K562 (cell line): ENCODE measurements around the gene TECTA. TPM values are rescaled to one million over a fixed set of nuclear protein-coding genes. Genes with fewer than 3 reads are reported as not detected.

Experiments
- ATAC-seq: fragments of 200-7000 bp; cut with Tn5 transposase; 3 replicates; pipeline ENCODE4 v1.9.1; 2020; ENCODE audit warnings: moderate library complexity
- BruUV-seq: library from RNA; stranded (reverse); fragments of 400-500 nt; replicated peaks from 2 replicates; lab custom pipeline; 2021; lab: Mats Ljungman, UMichigan
- CTCF ChIA-PET: fragments of 300-600 bp; formaldehyde crosslinking; extraction: SDS; loops from one replicate; lab custom pipeline; 2021; ENCODE audit warnings: low intra/inter-chr PET ratio; lab: Yijun Ruan, JAX
- POLR2A ChIA-PET: fragments of 300-600, 350-650 bp; sonication (Branson Sonifier 250); formaldehyde crosslinking; extraction: SDS; loops from one replicate; lab custom pipeline; 2021; ENCODE audit warnings: antibody characterized with exemption, inconsistent platforms; lab: Yijun Ruan, JAX
- DNase-seq, 4 experiments: peaks; one replicate each; pipeline versions ENCODE4 v3.0.0 to v3.0.0-alpha.2; 2011 to 2018; ENCODE audit warnings: low spot score in 3 of 4, mixed read lengths in 3 of 4; ENCODE audit errors: extremely low read depth in 1 of 4
- FAIRE-seq: peaks from 2 replicates; lab custom pipeline; 2011; peaks lifted over from hg19 to GRCh38; lab: Jason Lieb, UNC
- H2AFZ ChIP-seq: 2 replicates; pipeline ENCODE4 v1.6.0; 2011; ENCODE audit warnings: low read depth, low read length, control low read depth, inconsistent platforms
- H3K27ac ChIP-seq: fragments of 200-600 bp; 3 replicates; pipeline ENCODE4 v1.8.0; 2011; ENCODE audit warnings: low read depth, mild to moderate bottlenecking, control low read depth, inconsistent platforms, low read length, moderate library complexity, mixed read lengths; ENCODE audit errors: extremely low read depth
- H3K27me3 ChIP-seq, 2 experiments: fragments of 300-600 bp in 1 of 2; 2 replicates in 1 of 2; 3 replicates in 1 of 2; pipeline versions ENCODE4 v1.6.0 to v1.8.0; 2011; ENCODE audit warnings: inconsistent platforms in 2 of 2, low read length in 2 of 2, mild to moderate bottlenecking in 1 of 2, mixed read lengths in 1 of 2, moderate library complexity in 1 of 2; ENCODE audit not compliant: control insufficient read depth in 2 of 2, insufficient read depth in 2 of 2
- H3K36me3 ChIP-seq: fragments of 300-600 bp; 3 replicates; pipeline ENCODE4 v1.8.0; 2011; ENCODE audit warnings: mild to moderate bottlenecking, low read length, inconsistent platforms; ENCODE audit not compliant: control insufficient read depth, insufficient read depth
- H3K4me1 ChIP-seq, 2 experiments: fragments of 200-600 bp in 1 of 2; replicated peaks in 1 of 2; 2 replicates in 1 of 2; 3 replicates in 1 of 2; pipeline versions ENCODE4 v1.5.1 to v1.8.0; 2011; ENCODE audit warnings: inconsistent platforms in 2 of 2, low read length in 2 of 2, mild to moderate bottlenecking in 1 of 2, mixed read lengths in 1 of 2, moderate library complexity in 1 of 2; ENCODE audit not compliant: control insufficient read depth in 2 of 2, insufficient read depth in 2 of 2
- H3K4me2 ChIP-seq: 2 replicates; pipeline ENCODE4 v1.6.1; 2011; ENCODE audit warnings: low read length, control low read depth, inconsistent platforms, mixed read lengths; ENCODE audit not compliant: insufficient read depth
- H3K4me3 ChIP-seq: fragments of 200-600 bp; sonication (generic), shearing (Covaris generic); 2 replicates; pipeline ENCODE4 v1.5.1; 2016; ENCODE audit warnings: control low read depth, inconsistent platforms
- H3K79me2 ChIP-seq: fragments of 200-600 bp; 3 replicates; pipeline ENCODE4 v1.8.0; 2011; ENCODE audit warnings: low read length, inconsistent platforms; ENCODE audit not compliant: control insufficient read depth, insufficient read depth
- H3K9ac ChIP-seq, 2 experiments: 2 replicates each; pipeline versions ENCODE4 v1.6.0 to v1.6.1; 2011; ENCODE audit warnings: low read depth in 2 of 2, low read length in 2 of 2, control low read depth in 1 of 2, inconsistent platforms in 1 of 2, mild to moderate bottlenecking in 1 of 2, mixed read lengths in 1 of 2; ENCODE audit not compliant: insufficient read depth in 1 of 2
- H3K9me1 ChIP-seq: one replicate; pipeline ENCODE4 v1.6.0; 2011; ENCODE audit warnings: inconsistent platforms, mild to moderate bottlenecking, low read length, moderate library complexity; ENCODE audit not compliant: control insufficient read depth, insufficient read depth
- H3K9me3 ChIP-seq: replicated peaks from 2 replicates; pipeline ENCODE4 v1.5.1; 2011; ENCODE audit warnings: low read depth, low read length, inconsistent platforms; ENCODE audit not compliant: control insufficient read depth, insufficient read depth
- H4K20me1 ChIP-seq: replicated peaks from 2 replicates; pipeline ENCODE4 v1.6.1; 2011; ENCODE audit warnings: low read length, inconsistent platforms, mixed read lengths; ENCODE audit not compliant: control insufficient read depth, insufficient read depth
- CC2D1A ChIP-seq: fragments of 450-650 bp; IDR thresholded peaks from 2 replicates; pipeline ENCODE4 v1.6.1; 2017; ENCODE audit warnings: mild to moderate bottlenecking
- E2F3 ChIP-seq: fragments of 250-450 bp; sonication (Bioruptor Pico); IDR thresholded peaks from 2 replicates; pipeline ENCODE4 v1.4.0; 2020; ENCODE audit warnings: mild to moderate bottlenecking
- E4F1 ChIP-seq: fragments of 250-450 bp; sonication (Bioruptor Pico); IDR thresholded peaks from 2 replicates; pipeline ENCODE4 v1.5.0; 2021; ENCODE audit warnings: mild to moderate bottlenecking, borderline replicate concordance
- HCFC1 ChIP-seq: IDR thresholded peaks from 2 replicates; pipeline ENCODE4 v1.6.1; 2012; ENCODE audit warnings: low read depth, low read length, improper control_type of control experiment
- HIVEP1 ChIP-seq: fragments of 250-450 bp; sonication (Bioruptor Pico); IDR thresholded peaks from 2 replicates; pipeline ENCODE4 v1.4.0; 2020; ENCODE audit warnings: mild to moderate bottlenecking
- HMBOX1 ChIP-seq: sonication (generic); IDR thresholded peaks from 2 replicates; pipeline ENCODE4 v1.6.1; 2016
- KAT2B ChIP-seq: IDR thresholded peaks from one replicate; pipeline ENCODE4 v1.6.1; 2012; ENCODE audit warnings: low read depth, mild to moderate bottlenecking, control low read depth, inconsistent platforms, low read length, moderate library complexity
- MEF2A ChIP-seq: IDR thresholded peaks from 2 replicates; pipeline ENCODE4 v1.6.1; 2011; ENCODE audit warnings: low read depth, mild to moderate bottlenecking, low read length, moderate library complexity; ENCODE audit not compliant: control insufficient read depth
- PURB ChIP-seq: sonication (generic); formaldehyde crosslinking; IDR thresholded peaks from 2 replicates; pipeline ENCODE4 v1.9.0; 2021; ENCODE audit warnings: low read depth, mild to moderate bottlenecking, missing genetic modification reagents
- ZBTB9 ChIP-seq: fragments of 450-650 bp; formaldehyde crosslinking; IDR thresholded peaks from 2 replicates; pipeline ENCODE4 v1.4.0; 2020; ENCODE audit warnings: mild to moderate bottlenecking, moderate library complexity
- WGBS: fragments of 100-300 bp; shearing (Covaris generic); methylation state at CpG from one replicate; pipeline ENCODE4 v1.1.6; 2016; ENCODE audit warnings: low coverage, mixed read lengths; ENCODE audit not compliant: insufficient coverage; ENCODE audit errors: missing lambda C conversion rate; 5-methylcytosine and 5-hydroxymethylcytosine counted together
- in situ Hi-C: fragments of 300-500 bp; cut with MboI; formaldehyde crosslinking; loops from 4 replicates; pipeline ENCODE4 v1.15.0; 2018; ENCODE audit warnings: inconsistent platforms, mixed read lengths
- intact Hi-C: fragments of 100-400 bp; cut with micrococcal nuclease; formaldehyde crosslinking; loops from 2 replicates; pipeline ENCODE4 v1.14.2; 2022
- polyA plus RNA-seq, 8 experiments: library from polyadenylated mRNA; depleted of rRNA in 4 of 8; stranded (reverse) in 5 of 8; unstranded in 3 of 8; fragments of >200 nt; fragmentation: Nextera tagmentation in 2 of 8; fragmentation: Illumina TruSeq in 1 of 8; extraction: Ambion mirVana in 2 of 8; extraction: Trizol in 1 of 8; gene quantifications; 2 replicates each; pipeline versions ENCODE4 v1.2.1 to v1.2.3, GENCODE V29; 2011 to 2014; ENCODE audit warnings: inconsistent platforms in 1 of 8, missing spikeins in 1 of 8
- total RNA-seq, 7 experiments: library from RNA; depleted of rRNA in 6 of 7; stranded (reverse); fragments of >200 nt in 6 of 7; fragmentation: Illumina TruSeq in 2 of 7; extraction: Trizol in 2 of 7; gene quantifications; 2 replicates each; pipeline versions ENCODE4 v1.2.1 to v1.2.3, GENCODE V29; 2011 to 2021; ENCODE audit warnings: low replicate concordance in 1 of 7
- TF ChIP-seq, protein P1 (sequence below): fragments of 250-450 bp; sonication (Bioruptor Pico); IDR thresholded peaks from 2 replicates; pipeline ENCODE4 v1.4.0; 2020; ENCODE audit warnings: borderline replicate concordance

TECTA gene
- total and polyA plus RNA-seq, 9 of the 15 experiments (the other 6 are each of a cell fraction or from before 2014, with no cell fraction given) = under 0.01 to 0.04 (median 0.03) TPM; not detected in 5

DNA sequence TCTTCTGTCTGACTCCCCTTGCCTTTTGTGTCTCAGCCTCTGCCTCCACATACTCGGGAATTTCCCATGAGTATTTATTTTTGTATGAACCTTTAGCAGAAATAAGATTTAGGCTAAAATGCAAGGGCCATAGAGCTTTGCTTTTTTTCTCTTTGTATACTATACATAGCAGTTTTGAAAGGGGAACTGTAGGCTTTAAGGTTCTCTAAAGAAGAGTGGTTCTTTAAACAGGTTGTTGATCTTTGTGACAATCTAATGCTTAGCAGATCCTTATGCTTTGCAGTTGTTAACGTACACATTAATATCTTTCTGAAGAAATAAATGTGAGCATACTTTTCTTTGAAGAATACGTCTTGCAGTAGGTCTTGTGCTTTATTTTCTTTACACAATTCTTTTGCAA, 42.1 kb upstream of the TECTA start:
- Histone ChIP-seq H3K9me1 (no peaks in the 10 kb centered on the region), H3K79me2 (no peaks in the 10 kb centered on the region), H3K4me1 (no peaks in the 10 kb centered on the region), H3K27me3 (no peaks in the 10 kb centered on the region), H4K20me1 (no peaks in the 10 kb centered on the region), H3K9ac (no peak overlapping the region), H3K4me3 (no peak overlapping the region), H2AFZ (no peak overlapping the region), H3K36me3 (no peaks in the 10 kb centered on the region), H3K27ac (no peak overlapping the region), H3K9me3 (no peaks in the 10 kb centered on the region), H3K4me2 (no peak overlapping the region)
- POLR2A ChIA-PET = no interaction called here
- in situ Hi-C loops (no loop called here), intact Hi-C loops (no loop called here)
- no peak for FAIRE-seq
- no peak for DNase-seq
- CTCF ChIA-PET = no interaction called here
- 13% methylated on average over 3 of the region's 3 CpGs for whole genome bisulfite sequencing
- ATAC-seq = no peak
- BruUV-seq = no TSS peak
- TF ChIP-seq ZBTB9 (CRISPR knock-in tag) = no peak
- no peak for TF ChIP-seq E2F3 (CRISPR knock-in tag)
- no peak for TF ChIP-seq PURB (CRISPR knock-in tag)
- no peak for TF ChIP-seq MEF2A
- no peak for TF ChIP-seq CC2D1A
- TF ChIP-seq HCFC1 = no peak
- TF ChIP-seq, protein P1, sequence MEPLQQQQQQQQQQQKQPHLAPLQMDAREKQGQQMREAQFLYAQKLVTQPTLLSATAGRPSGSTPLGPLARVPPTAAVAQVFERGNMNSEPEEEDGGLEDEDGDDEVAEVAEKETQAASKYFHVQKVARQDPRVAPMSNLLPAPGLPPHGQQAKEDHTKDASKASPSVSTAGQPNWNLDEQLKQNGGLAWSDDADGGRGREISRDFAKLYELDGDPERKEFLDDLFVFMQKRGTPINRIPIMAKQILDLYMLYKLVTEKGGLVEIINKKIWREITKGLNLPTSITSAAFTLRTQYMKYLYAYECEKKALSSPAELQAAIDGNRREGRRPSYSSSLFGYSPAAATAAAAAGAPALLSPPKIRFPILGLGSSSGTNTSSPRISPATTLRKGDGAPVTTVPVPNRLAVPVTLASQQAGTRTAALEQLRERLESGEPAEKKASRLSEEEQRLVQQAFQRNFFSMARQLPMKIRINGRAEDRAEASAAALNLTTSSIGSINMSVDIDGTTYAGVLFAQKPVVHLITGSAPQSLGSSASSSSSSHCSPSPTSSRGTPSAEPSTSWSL (CRISPR knock-in tag) = no peak
- no peak for TF ChIP-seq HIVEP1 (CRISPR knock-in tag)
- TF ChIP-seq KAT2B = no peak
- no peak for TF ChIP-seq E4F1 (CRISPR knock-in tag)
- no peak for TF ChIP-seq HMBOX1
